Cardiac muscle cell (in vitro differentiated cells and primary cell): ENCODE results near the gene PLEKHO2. TPM values are rescaled to one million over a fixed set of nuclear protein-coding genes. Genes with fewer than 3 reads are reported as not detected.

Experiments used
- DNase-seq, 2 donors: peaks; one replicate each; pipeline versions ENCODE4 v3.0.0 to v3.0.0-alpha.2; 2010 to 2017; ENCODE audit warnings: low read depth in 1 of 2, low spot score in 1 of 2
- H3K27ac ChIP-seq: fragments of 200-600 bp; sonication (generic); 2 replicates; pipeline ENCODE4 v1.5.1; 2016
- H3K27me3 ChIP-seq: fragments of 200-600 bp; sonication (generic); 2 replicates; pipeline ENCODE4 v1.6.0; 2016; ENCODE audit warnings: control low read depth
- H3K36me3 ChIP-seq: fragments of 200-600 bp; sonication (generic); 2 replicates; pipeline ENCODE4 v1.5.1; 2016; ENCODE audit warnings: control low read depth
- H3K4me1 ChIP-seq: fragments of 200-600 bp; sonication (generic); 2 replicates; pipeline ENCODE4 v1.8.1; 2017; ENCODE audit warnings: low read depth, mild to moderate bottlenecking, mixed run types
- H3K4me3 ChIP-seq: fragments of 200-600 bp; sonication (generic); 2 replicates; pipeline ENCODE4 v1.5.1; 2016; ENCODE audit warnings: mild to moderate bottlenecking
- H3K9me3 ChIP-seq: fragments of 200-600 bp; sonication (generic); 2 replicates; pipeline ENCODE4 v1.5.1; 2017; ENCODE audit warnings: low read depth, mild to moderate bottlenecking, control low read depth
- CTCF ChIP-seq: IDR thresholded peaks from 2 replicates; pipeline ENCODE4 v1.5.1; 2012; ENCODE audit warnings: low read depth, mild to moderate bottlenecking, low read length
- polyA plus RNA-seq: library from polyadenylated mRNA; unstranded; fragments of >200 nt; fragmentation: Nextera tagmentation; extraction: Ambion mirVana; gene quantifications from 2 replicates; pipeline ENCODE4 v1.2.1, GENCODE V29; 2016
- total RNA-seq: library from RNA; depleted of rRNA; stranded (reverse); fragments of >200 nt; gene quantifications from 2 replicates; pipeline ENCODE4 v1.2.3, GENCODE V29; 2016

Gene PLEKHO2
- total and polyA plus RNA-seq, 2 experiments from 2014 or later = 9.3 to 9.4 TPM

GRCh38 chr15:64865998-64866520 is 24.3 kb downstream of the PLEKHO2 start:
- H3K4me3 ChIP-seq = no peak overlapping the region
- H3K4me1 ChIP-seq = peaks cover 4% of the 10 kb centered on the region
- TF ChIP-seq CTCF = no peak
- no peaks in the 10 kb centered on the region for H3K27me3 ChIP-seq
- DNase-seq = peak in 1 of 2 donors; percentile 32
- H3K36me3 ChIP-seq = no peaks in the 10 kb centered on the region
- no peaks in the 10 kb centered on the region for H3K9me3 ChIP-seq
- no peak overlapping the region for H3K27ac ChIP-seq

- no peak for TF ChIP-seq CTCF
- no peak overlapping the region for H3K27ac ChIP-seq
- no peaks in the 10 kb centered on the region for H3K27me3 ChIP-seq
- no peaks in the 10 kb centered on the region for H3K36me3 ChIP-seq
- peaks cover 7% of the 10 kb centered on the region for H3K4me1 ChIP-seq
- H3K9me3 ChIP-seq = no peaks in the 10 kb centered on the region
- H3K4me3 ChIP-seq = no peak overlapping the region
- no peak for DNase-seq
These were observed 27.8 kb downstream of the PLEKHO2 start for GRCh38 chr15:64869501-64869900.

GRCh38 chr15:64870353-64870752 is 28.6 kb downstream of the PLEKHO2 start:
- no peak for TF ChIP-seq CTCF

GRCh38 chr15:64875641-64876223 is 34.0 kb downstream of the PLEKHO2 start:
- H3K27ac ChIP-seq = no peak overlapping the region
- no peaks in the 10 kb centered on the region for H3K9me3 ChIP-seq
- H3K36me3 ChIP-seq = no peaks in the 10 kb centered on the region
- TF ChIP-seq CTCF = no peak
- no peak overlapping the region for H3K4me3 ChIP-seq
- H3K27me3 ChIP-seq = no peaks in the 10 kb centered on the region
- peaks cover 3% of the 10 kb centered on the region for H3K4me1 ChIP-seq
- peak in 1 of 2 donors; percentile 49 for DNase-seq

More at GRCh38 chr15:64870353-64870752, 28.6 kb downstream of the PLEKHO2 start:
- H3K27me3 ChIP-seq = no peaks in the 10 kb centered on the region
- no peak overlapping the region for H3K4me3 ChIP-seq
- peaks cover 7% of the 10 kb centered on the region for H3K4me1 ChIP-seq
- DNase-seq = no peak
- H3K27ac ChIP-seq = no peak overlapping the region
- no peaks in the 10 kb centered on the region for H3K9me3 ChIP-seq
- H3K36me3 ChIP-seq = no peaks in the 10 kb centered on the region

GRCh38 chr15:64877435-64877834 is 35.7 kb downstream of the PLEKHO2 start:
- DNase-seq = peak in 1 of 2 donors; percentile 48
- H3K27me3 ChIP-seq = no peaks in the 10 kb centered on the region
- no peak for TF ChIP-seq CTCF
- H3K9me3 ChIP-seq = no peaks in the 10 kb centered on the region
- no peak overlapping the region for H3K4me3 ChIP-seq
- no peaks in the 10 kb centered on the region for H3K36me3 ChIP-seq
- no peak overlapping the region for H3K27ac ChIP-seq
- H3K4me1 ChIP-seq = peaks cover 3% of the 10 kb centered on the region
